ELR (cell line): ENCODE measurements around the gene PSMD13.
"Not testable (repeated sequence)": the region's sequence is repeated elsewhere in the genome, so short reads cannot be mapped to it uniquely, and the experiment has no call there.

Experiments
- DNase-seq: peaks from one replicate; pipeline ENCODE4 v3.0.0-alpha.2; 2015; ENCODE audit warnings: low read depth

Gene PSMD13

GRCh38 chr11:236774-237767 is at the start of gene PSMD13:
PSMD13 (plus strand) TSS chr11:236976; CDS start chr11:237050, 74 bp downstream.
- DNase-seq = peak; percentile 89

- not testable (repeated sequence) for DNase-seq
These were observed 47.5 kb upstream of the PSMD13 start for GRCh38 chr11:189200-189783.

DNA sequence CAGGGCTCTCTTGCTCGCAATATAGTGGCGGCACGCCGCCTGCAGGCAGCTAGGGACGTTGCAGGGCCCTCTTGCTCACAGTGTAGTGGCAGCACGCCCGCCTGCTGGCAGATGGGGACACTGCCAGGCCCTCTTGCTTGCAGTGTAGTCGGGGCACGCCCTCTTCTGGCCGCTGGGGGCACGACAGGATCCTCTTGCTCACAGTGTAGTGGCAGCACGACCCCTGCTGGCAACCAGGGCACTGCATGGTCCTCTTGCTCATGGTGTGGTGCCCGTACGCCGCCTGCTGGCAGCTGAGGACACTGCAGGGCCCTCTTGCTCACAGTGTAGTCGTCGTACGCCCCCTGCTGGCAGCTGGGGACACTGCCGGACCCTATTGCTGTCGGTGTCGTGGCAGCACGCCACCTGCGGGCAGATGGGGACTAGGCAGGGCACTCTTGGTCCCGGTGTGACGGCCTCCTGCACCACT is 46.9 kb upstream of the PSMD13 start:
- DNase-seq = not testable (repeated sequence)

DNA sequence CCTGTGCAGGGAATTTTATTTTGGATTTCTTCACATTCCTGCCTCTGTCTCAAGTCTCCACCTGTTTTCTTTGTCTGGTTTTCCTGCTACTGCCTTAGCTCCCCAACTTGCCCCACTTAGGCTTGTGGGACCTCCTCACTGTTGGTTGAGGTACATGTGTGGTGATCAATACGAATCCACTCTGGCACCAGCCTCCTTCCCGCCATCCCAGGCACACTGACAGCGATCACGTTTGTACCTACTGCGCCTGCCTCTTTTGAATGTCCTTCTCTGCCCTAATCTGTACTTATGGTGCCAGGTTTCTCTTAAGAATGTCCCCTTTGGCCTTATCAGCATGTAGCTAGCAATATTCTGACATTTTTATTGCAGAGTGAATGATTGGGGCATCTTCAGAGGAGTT is 46.2 kb upstream of the PSMD13 start:
- DNase-seq = not testable (repeated sequence)

GRCh38 chr11:191490-192478 is 45.0 kb upstream of the PSMD13 start:
- DNase-seq = not testable (repeated sequence)

DNA sequence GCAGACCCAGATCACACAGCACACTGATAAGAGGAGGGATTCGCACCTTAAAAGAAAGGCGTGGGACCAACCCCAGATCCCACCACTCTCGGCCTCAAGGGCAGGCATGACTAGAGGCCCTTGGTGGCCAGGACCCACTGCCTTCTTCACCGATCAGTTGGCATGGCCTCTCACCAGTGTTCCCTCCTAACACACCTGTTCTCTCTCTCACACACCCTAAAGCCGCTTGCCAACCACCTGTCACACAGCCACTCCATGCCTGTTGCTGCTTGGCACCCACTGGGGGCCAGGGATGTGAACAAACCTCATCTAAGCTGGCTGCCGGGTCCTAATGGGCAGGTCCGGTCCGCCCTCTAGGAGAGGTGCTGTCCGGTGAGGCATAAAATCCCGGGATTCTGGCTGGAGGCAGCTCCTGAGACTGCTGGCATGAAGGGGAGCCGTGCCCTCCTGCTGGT is 44.1 kb upstream of the PSMD13 start, which contains the start of gene SCGB1C1:
SCGB1C1 (plus strand) TSS at position 405 of the 455 bp plus-strand sequence; CDS start at position 427, 22 bp downstream.
- DNase-seq = not testable (repeated sequence)

GRCh38 chr11:193481-193880 is 43.3 kb upstream of the PSMD13 start:
- DNase-seq = not testable (repeated sequence)

DNA sequence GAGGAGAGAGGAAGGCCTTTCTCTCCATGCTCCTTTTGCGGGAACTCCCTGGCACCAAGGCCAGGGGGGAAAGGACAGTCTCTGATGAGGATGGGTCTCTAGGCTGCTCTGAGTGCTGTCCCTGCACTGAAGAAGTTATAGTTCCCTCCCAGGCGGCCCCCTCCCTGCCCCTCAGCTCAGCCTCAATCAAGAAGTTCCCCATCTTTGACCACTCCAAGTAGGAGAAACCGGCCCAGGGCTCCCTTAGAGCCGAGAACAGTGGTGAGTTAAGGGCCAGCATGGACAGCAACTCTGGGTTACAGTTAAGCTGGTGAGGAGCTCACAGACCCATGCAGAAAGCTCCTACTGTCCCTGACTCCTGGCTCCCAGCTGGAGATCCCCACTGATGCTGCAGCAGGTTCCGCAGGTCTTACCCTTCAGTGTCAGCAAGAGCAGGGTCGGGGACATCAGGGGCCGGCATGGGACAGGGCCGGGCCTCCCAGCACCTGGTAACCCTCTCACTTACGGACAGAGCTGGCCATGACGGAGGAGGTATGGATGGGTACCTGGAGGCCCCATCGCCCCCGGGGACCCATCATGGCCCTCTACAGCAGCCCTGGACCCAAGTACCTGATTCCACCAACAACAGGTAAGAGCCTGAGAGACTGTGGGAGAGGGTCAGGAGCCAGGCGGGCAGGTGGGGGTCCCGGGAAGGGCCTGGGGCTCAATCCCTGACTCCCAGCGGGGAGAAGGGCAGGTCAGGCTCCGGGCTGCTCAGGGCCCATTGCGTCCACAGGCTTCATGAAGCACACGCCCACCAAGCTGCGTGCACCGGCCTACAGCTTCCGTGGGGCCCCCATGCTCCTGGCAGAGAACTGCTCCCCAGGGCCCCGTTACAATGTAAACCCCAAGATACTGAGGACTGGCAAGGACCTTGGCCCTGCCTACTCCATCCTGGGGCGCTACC is 39.7 kb upstream of the PSMD13 start:
- no peak for DNase-seq

GRCh38 chr11:197741-198235 is 39.0 kb upstream of the PSMD13 start:
- DNase-seq = no peak

DNA sequence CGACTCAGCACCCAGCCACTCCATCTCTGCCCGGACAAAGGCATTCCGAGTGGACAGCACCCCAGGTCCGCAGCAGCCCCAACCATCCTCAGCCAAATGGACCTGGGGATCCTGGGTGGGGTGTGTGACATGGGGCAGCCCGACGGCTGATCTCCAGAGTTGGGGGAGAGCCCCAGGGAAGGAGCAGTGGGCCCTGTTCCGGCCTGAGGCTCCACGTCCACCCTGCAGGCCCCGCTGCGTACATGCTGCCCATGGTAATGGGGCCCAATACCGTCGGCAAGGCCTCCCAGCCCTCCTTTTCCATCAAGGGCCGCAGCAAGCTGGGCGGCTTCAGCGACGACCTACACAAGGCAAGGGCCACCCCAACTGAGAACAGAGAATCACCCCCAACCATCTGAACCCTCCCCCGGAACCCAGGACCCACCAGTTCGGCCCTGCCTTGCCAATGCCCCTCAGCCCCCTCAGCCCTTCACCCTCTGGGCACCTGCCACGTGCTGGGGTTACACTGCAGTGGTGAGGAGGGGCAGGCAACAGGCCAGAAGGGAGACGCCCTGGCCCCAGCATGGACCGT is 38.5 kb upstream of the PSMD13 start:
- no peak for DNase-seq

DNA sequence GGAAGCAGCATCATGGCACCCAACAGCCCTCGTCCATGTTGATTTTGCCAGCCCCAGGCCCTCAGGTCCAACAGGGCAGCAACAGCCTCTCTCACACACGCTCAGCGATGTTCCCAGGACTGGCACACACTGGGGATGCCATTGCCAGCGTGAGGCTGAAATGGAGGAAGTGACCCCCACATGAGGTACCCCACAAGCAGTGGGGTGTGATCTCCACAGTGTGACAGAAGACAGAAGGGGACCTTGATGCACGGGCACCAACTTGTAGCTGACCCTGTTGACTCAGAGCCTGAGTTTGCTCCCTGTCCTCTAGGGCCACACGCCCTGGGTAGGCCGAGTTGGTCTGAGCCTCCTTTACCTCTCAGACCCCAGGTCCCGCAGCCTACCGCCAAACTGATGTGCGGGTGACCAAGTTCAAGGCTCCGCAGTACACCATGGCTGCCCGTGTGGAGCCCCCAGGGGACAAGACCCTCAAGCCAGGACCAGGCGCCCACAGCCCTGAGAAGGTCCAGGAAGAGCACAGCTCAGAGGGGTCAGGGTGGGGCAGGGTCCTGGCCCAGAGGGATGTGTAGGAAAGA is 37.7 kb upstream of the PSMD13 start:
- DNase-seq = no peak

DNA sequence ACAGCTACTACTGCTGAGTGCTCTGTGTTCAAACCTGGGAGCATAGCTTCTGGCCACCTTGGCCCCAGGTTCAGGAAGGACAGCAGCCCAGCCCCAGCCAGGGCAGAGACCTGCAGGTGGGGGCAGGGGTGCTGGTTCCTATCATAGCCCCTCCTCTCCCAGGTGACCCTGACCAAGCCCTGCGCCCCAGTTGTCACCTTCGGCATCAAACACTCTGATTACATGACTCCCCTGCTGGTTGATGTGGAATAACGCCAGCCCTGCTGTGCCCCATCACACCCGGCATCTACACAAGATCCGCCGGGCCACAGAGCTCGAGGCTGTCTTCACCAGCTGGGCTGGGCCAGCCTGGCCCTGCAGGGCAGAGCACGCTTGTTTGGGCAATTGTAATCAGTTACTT is 37.0 kb upstream of the PSMD13 start:
- no peak for DNase-seq

DNA sequence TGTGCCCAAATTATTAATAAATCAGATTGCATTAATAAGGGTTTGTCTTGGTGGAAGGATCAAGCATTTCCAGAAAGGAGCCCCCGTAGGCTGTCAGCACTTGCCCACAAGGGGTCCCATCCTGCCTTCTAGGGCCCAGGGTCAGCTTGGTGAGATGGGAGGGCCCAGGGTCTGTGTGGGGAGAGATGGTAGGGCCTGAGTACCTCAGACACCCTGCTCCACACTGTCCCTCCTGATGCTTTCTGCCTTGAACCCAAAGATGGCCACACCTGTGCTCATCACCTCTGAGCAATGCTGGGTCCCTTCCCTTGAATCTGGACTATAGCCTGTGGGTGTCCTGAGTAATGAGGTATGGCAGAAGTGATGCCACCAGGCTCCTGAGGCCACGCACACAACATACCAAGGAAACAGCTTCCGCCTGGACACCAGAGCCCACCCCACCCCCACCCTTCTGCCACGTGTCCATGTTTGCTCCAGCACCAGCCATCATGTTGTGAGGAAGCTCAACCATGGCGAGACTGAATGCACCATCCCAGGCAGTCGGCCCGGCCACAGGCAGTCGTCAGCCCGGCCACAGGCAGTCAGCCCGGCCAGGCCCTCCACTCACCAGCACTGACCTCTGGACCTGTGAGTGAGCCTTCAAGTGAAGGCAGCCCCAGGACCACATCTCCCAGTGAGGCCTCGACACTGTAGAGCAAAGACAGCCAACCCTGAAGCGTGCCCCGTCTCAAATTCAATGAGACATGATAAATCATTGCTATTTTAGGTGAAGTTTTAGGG is 36.4 kb upstream of the PSMD13 start:
- DNase-seq = no peak

- no peak for DNase-seq
These were observed 34.8 kb upstream of the PSMD13 start for GRCh38 chr11:201966-202365.

- no peak for DNase-seq
These were observed 34.3 kb upstream of the PSMD13 start for GRCh38 chr11:202490-202889.

GRCh38 chr11:203056-203944 is 33.5 kb upstream of the PSMD13 start:
- no peak for DNase-seq

DNA sequence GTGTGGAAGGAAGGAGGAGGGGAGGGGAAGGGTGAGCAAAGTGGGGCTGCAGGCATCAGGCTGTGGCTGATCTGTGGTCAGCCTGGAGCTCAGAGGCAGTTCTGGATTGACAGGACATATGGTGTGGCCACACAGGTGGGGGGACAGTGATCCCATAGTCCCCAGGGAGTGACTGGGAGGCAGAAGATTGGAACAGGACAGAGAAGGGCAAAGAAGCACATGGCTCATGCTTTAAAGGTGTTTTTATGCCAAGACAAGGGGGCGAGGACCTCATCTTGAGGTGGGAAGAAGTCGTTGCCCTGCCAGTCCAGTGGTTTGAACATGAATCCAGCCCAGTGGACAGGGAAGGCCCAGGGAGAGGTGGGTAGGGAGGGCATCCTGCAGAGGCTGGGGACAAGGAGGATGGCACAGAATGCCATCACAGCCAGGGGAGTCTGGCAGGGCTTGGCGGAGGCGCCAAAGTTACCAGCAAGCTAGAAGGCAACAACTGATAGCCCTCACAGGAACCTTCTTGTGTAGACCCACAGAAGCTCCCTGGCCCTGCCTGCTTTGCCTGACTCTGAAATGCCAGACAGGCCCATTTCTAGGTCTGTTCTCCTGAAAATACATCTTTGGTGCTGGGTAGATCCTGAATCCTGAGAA is 32.7 kb upstream of the PSMD13 start:
- no peak for DNase-seq
